ENCODE results near the gene CLTRN. TPM values are rescaled to one million over a fixed set of nuclear protein-coding genes. Genes with fewer than 3 reads are reported as not detected.
A peak's percentile ranks its signal among the peaks of the same experiment; 100 is the strongest.

The CLTRN gene
- total RNA-seq, 2 donors from 2014 or later: 1.3 to 1.6 TPM

- Histone ChIP-seq H3K9me3 (no peaks in the 10 kb centered on the region), H3K4me1 (no peaks in the 10 kb centered on the region), H3K4me3 (no peak overlapping the region), H3K36me3 (replicated peaks in 1 of 2; ENCODE audit: insufficient read depth in 1 of 2, low read depth in 2 of 2) (no peaks in the 10 kb centered on the region), H3K27ac (no peak overlapping the region), H3K27me3 (no peaks in the 10 kb centered on the region)
- intact Hi-C loops (cut with DNase I): no loop called here
- ATAC-seq (no peak), DNase-seq (no peak)
- TF ChIP-seq POLR2A (IDR thresholded peaks at IDR 0.05) (no peak), CTCF (IDR thresholded peaks at IDR 0.05) (no peak)
- 92 to 100% methylated on average over 1 of the region's 1 CpG for WGBS, 2 donors
Observed at GRCh38 chrX:15644560-15644872, 20.1 kb downstream of the CLTRN start.

GRCh38 chrX:15643786-15644559 lies 20.6 kb downstream of the CLTRN start:
- Histone ChIP-seq H3K27ac (no peak overlapping the region), H3K4me1 (no peaks in the 10 kb centered on the region), H3K9me3 (no peaks in the 10 kb centered on the region), H3K4me3 (no peak overlapping the region), H3K27me3 (no peaks in the 10 kb centered on the region), H3K36me3 (replicated peaks in 1 of 2; ENCODE audit: insufficient read depth in 1 of 2, low read depth in 2 of 2) (no peaks in the 10 kb centered on the region)
- TF ChIP-seq CTCF (IDR thresholded peaks at IDR 0.05) (no peak), POLR2A (IDR thresholded peaks at IDR 0.05) (no peak)
- intact Hi-C loops (cut with DNase I): no loop called here
- 79 to 81% methylated on average over 7 of the region's 7 CpGs for WGBS, 2 donors
- no peak for DNase-seq
- no peak for ATAC-seq

- DNase-seq (no peak), ATAC-seq (no peak)
- Histone ChIP-seq H3K27ac (no peak overlapping the region), H3K36me3 (replicated peaks in 1 of 2; ENCODE audit: insufficient read depth in 1 of 2, low read depth in 2 of 2) (no peaks in the 10 kb centered on the region), H3K4me1 (no peaks in the 10 kb centered on the region), H3K4me3 (no peak overlapping the region), H3K9me3 (no peaks in the 10 kb centered on the region), H3K27me3 (no peaks in the 10 kb centered on the region)
- intact Hi-C loops (cut with DNase I): no loop called here
- TF ChIP-seq POLR2A (IDR thresholded peaks at IDR 0.05): no peak
- no peak for TF ChIP-seq CTCF (IDR thresholded peaks at IDR 0.05)
Observed at GRCh38 chrX:15631637-15632036, 33.0 kb downstream of the CLTRN start.

GRCh38 chrX:15623054-15623453 lies 41.6 kb downstream of the CLTRN start:
- TF ChIP-seq POLR2A (IDR thresholded peaks at IDR 0.05) (no peak), CTCF (IDR thresholded peaks at IDR 0.05) (no peak)
- Histone ChIP-seq H3K27ac (peak overlapping the region in 1 of 4 donors; percentile 6), H3K4me1 (no peaks in the 10 kb centered on the region), H3K4me3 (no peak overlapping the region), H3K36me3 (replicated peaks in 1 of 2; ENCODE audit: insufficient read depth in 1 of 2, low read depth in 2 of 2) (no peaks in the 10 kb centered on the region), H3K27me3 (no peaks in the 10 kb centered on the region), H3K9me3 (no peaks in the 10 kb centered on the region)
- ATAC-seq (no peak), DNase-seq (no peak)
- intact Hi-C loops (cut with DNase I): no loop called here
- 19 to 22% methylated on average over 1 of the region's 1 CpG for WGBS, 2 donors

Data from body of pancreas (tissue), 4 donors.